22Rv1 (cell line): Measurements from ENCODE around the gene OLIG2.

Experiments used
- CTCF ChIP-seq: fragments of 450-650 bp; IDR thresholded peaks from 2 replicates; pipeline ENCODE4 v1.5.1; 2017; ENCODE audit warnings: mild to moderate bottlenecking
- ZFX ChIP-seq: fragments of 450-650 bp; IDR thresholded peaks from 2 replicates; pipeline ENCODE4 v1.6.1; 2017; ENCODE audit warnings: antibody characterized with exemption, borderline replicate concordance

GRCh38 chr21:33025489-33026442 lies at the start of gene OLIG2:
- TF ChIP-seq CTCF (no peak), ZFX (no peak)
